Ovary (tissue), 9 donors: ENCODE data around the gene NHERF1. TPM values are rescaled to one million over a fixed set of nuclear protein-coding genes. Genes with fewer than 3 reads are reported as not detected.

Experiments used
- DNase-seq, 5 donors: peaks; one replicate each; pipeline ENCODE4 v3.0.0-alpha.2; 2019 to 2020
- H3K27ac ChIP-seq, 2 donors: fragments of 200-600 bp; one replicate each; pipeline versions ENCODE4 v1.5.1 to v1.8.0; 2019 to 2022
- H3K27me3 ChIP-seq: fragments of 200-600 bp; one replicate; pipeline ENCODE4 v1.8.0; 2022
- H3K36me3 ChIP-seq: fragments of 200-600 bp; sonication (generic); one replicate; pipeline ENCODE4 v1.5.1; 2019
- H3K4me1 ChIP-seq: one replicate; pipeline ENCODE4 v1.8.1; 2013; ENCODE audit warnings: mild to moderate bottlenecking, moderate library complexity; ENCODE audit not compliant: insufficient read depth
- H3K4me3 ChIP-seq: fragments of 200-600 bp; sonication (generic); one replicate; pipeline ENCODE4 v1.5.1; 2017
- H3K9me3 ChIP-seq, 2 donors: fragments of 200-600 bp in 1 of 2; sonication (generic) in 1 of 2; one replicate each; pipeline versions ENCODE4 v1.5.1 to v1.8.1; 2013 to 2019; ENCODE audit warnings: mild to moderate bottlenecking in 1 of 2, moderate library complexity in 1 of 2
- CTCF ChIP-seq, 3 donors: fragments of 450-650 bp in 2 of 3; fragments of 200-600 bp in 1 of 3; IDR thresholded peaks; one replicate each; pipeline versions ENCODE4 v1.5.1 to v1.8.0; 2016 to 2022; ENCODE audit warnings: antibody characterized with exemption in 3 of 3, mild to moderate bottlenecking in 1 of 3
- EP300 ChIP-seq: sonication (generic); formaldehyde crosslinking; IDR thresholded peaks from one replicate; pipeline ENCODE4 v1.6.1; 2017; ENCODE audit warnings: antibody characterized with exemption
- POLR2A ChIP-seq: fragments of 450-650 bp; IDR thresholded peaks from one replicate; pipeline ENCODE4 v1.6.1; 2017; ENCODE audit warnings: antibody characterized with exemption, mild to moderate bottlenecking, moderate library complexity
- WGBS, 3 donors: extraction: QIAGEN DNeasy Blood & Tissue Kit in 1 of 3; methylation state at CpG; one replicate each; pipeline versions ENCODE4 v1.1.5 to v1.1.7; 2013 to 2017; 5-methylcytosine and 5-hydroxymethylcytosine counted together
- intact Hi-C, 4 donors: fragments of 100-400 bp; cut with DNase I; formaldehyde crosslinking; loops; one replicate each; pipeline versions ENCODE4 v1.11.0 to v1.15.1; 2022 to 2023
- polyA plus RNA-seq, 2 donors: library from polyadenylated mRNA; stranded (reverse); fragments of 200-250 nt in 1 of 2; fragments of 350-450 nt in 1 of 2; fragmentation: Illumina TruSeq in 1 of 2; extraction: RNeasy Lipid Tissue Mini Kit (QIAGEN cat#74804) in 1 of 2; gene quantifications; one replicate each; pipeline ENCODE4 v1.2.3, GENCODE V29; 2013 to 2014
- total RNA-seq, 7 donors: library from RNA; depleted of rRNA in 2 of 7; stranded (reverse); fragments of >200 nt in 2 of 7; fragmentation: NEBNext Ultra II Directional in 3 of 7; extraction: Animal tissue kit (Norgen Biotek cat#: 25700) in 3 of 7; gene quantifications; one replicate each; pipeline versions ENCODE4 v1.1.0 to v1.2.4, GENCODE V29; 2016 to 2023
- donor health status: DM: no; HTN: no; CAD: no; lungs with moderate emphysema.
- donor health status: DM: no; HTN: no; CAD: no.
- donor health status: Bipolar disorder and iron deficiency.
- donor health status: DM: yes; HTN: yes; CAD: no.
- donor health status: DM: no; HTN: no; CAD: no.
- donor health status: DM: yes; HTN: yes; CAD: no.

The NHERF1 gene
- total and polyA plus RNA-seq, 9 donors: 12.1 to 101 (median 21.0) TPM

- no peaks in the 10 kb centered on the region for H3K27me3 ChIP-seq
- H3K9me3 ChIP-seq: no peaks in the 10 kb centered on the region
- H3K27ac ChIP-seq: no peak overlapping the region
- 63 to 74% (median 73%) methylated on average over 5 of the region's 5 CpGs for WGBS, 3 donors
- intact Hi-C loops: no loop called here
- no peak overlapping the region for H3K4me3 ChIP-seq
- no peaks in the 10 kb centered on the region for H3K36me3 ChIP-seq
- peaks cover 23% of the 10 kb centered on the region for H3K4me1 ChIP-seq
- DNase-seq: no peak
- TF ChIP-seq CTCF (IDR thresholded peaks at IDR 0.05): no peak
- TF ChIP-seq POLR2A: no peak
- TF ChIP-seq EP300: no peak
These were observed 13.0 kb downstream of the NHERF1 start for GRCh38 chr17:74761419-74761818.

GRCh38 chr17:74761931-74762330 lies 13.5 kb downstream of the NHERF1 start:
- no peaks in the 10 kb centered on the region for H3K36me3 ChIP-seq
- H3K9me3 ChIP-seq: no peaks in the 10 kb centered on the region
- H3K4me3 ChIP-seq: no peak overlapping the region
- WGBS, 3 donors: 95 to 97% (median 96%) methylated on average over 11 of the region's 11 CpGs
- no peak for TF ChIP-seq POLR2A
- no peak for TF ChIP-seq EP300
- TF ChIP-seq CTCF (IDR thresholded peaks at IDR 0.05): no peak
- intact Hi-C loops: no loop called here
- no peak for DNase-seq
- H3K27me3 ChIP-seq: no peaks in the 10 kb centered on the region
- H3K4me1 ChIP-seq: peaks cover 23% of the 10 kb centered on the region
- H3K27ac ChIP-seq: no peak overlapping the region

GRCh38 chr17:74763565-74764387 lies 15.3 kb downstream of the NHERF1 start:
- no peaks in the 10 kb centered on the region for H3K9me3 ChIP-seq
- H3K27ac ChIP-seq: no peak overlapping the region
- DNase-seq: no peak
- TF ChIP-seq POLR2A (no peak), EP300 (no peak), CTCF (IDR thresholded peaks at IDR 0.05) (no peak)
- peaks cover 8% of the 10 kb centered on the region for H3K4me1 ChIP-seq
- H3K4me3 ChIP-seq: no peak overlapping the region
- no peaks in the 10 kb centered on the region for H3K27me3 ChIP-seq
- 37 to 48% (median 41%) methylated on average over 15 to 16 of the region's 16 CpGs for WGBS, 3 donors
- no peaks in the 10 kb centered on the region for H3K36me3 ChIP-seq
- intact Hi-C loops: no loop called here

GRCh38 chr17:74764751-74765286 lies 16.4 kb downstream of the NHERF1 start:
- no peaks in the 10 kb centered on the region for H3K27me3 ChIP-seq
- peaks cover 7% of the 10 kb centered on the region for H3K4me1 ChIP-seq
- 83 to 89% (median 87%) methylated on average over 4 of the region's 4 CpGs for WGBS, 3 donors
- H3K4me3 ChIP-seq: no peak overlapping the region
- H3K36me3 ChIP-seq: no peaks in the 10 kb centered on the region
- no peak for DNase-seq
- H3K27ac ChIP-seq: no peak overlapping the region
- intact Hi-C loops: no loop called here
- no peaks in the 10 kb centered on the region for H3K9me3 ChIP-seq
- no peak for TF ChIP-seq EP300
- no peak for TF ChIP-seq CTCF (IDR thresholded peaks at IDR 0.05)
- TF ChIP-seq POLR2A: no peak
